Esophagus mucosa (tissue), 1 donor: ENCODE measurements around the gene ELOVL5. TPM values are rescaled to one million over a fixed set of nuclear protein-coding genes. Genes with fewer than 3 reads are reported as not detected.
"Not testable (repeated sequence)": the region's sequence is repeated elsewhere in the genome, so short reads cannot be mapped to it uniquely, and the experiment has no call there.

ENCODE experiments used
- ATAC-seq: fragments of 200-7000 bp; cut with Tn5 transposase; one replicate; pipeline ENCODE4 v1.9.1; 2020
- total RNA-seq: library from RNA; stranded (reverse); gene quantifications from one replicate; pipeline ENCODE4 v1.2.4, GENCODE V29; 2023
- donor health status: DM: yes; HTN: yes; CAD: no.

ELOVL5 gene
- total RNA-seq, 1 donor from 2014 or later = 33.1 TPM

DNA sequence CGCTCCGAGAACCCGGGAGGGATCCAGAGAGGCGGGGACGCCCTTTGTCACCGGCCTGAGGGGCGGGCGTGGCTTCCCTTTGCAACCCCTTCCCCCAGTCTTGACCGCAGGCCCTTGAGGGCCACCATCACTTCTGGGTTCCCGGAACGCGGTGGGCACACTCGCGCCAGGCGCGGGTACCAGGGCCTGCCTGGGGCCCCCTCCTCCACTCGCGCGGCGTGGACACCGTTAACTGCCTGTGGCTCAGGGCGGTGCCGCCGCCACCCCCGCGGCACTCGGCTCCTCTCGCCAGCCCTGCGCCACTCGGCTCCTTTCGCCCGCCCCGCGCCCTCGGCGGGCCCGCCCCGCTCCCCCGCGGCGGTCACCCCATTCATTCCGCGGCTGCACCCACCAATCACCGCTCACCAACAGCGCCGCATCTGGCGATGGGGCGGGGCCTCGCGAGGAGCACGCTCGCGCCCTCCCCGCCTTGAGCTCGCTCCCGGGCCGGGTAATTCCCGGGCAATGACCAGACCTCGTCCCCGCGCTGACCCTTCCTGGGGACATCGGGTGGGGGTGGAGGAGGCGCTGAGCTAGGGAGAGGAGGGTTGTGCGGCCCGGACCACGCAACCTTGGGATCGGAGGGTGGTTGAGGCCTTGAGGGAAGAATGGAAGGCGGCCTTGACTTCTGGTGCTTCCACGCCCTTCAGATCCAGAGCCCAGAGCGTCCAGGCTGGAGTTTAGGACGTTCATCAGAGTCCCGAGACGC is 10.5 kb upstream of the ELOVL5 start:
- ATAC-seq = peak; percentile 97

DNA sequence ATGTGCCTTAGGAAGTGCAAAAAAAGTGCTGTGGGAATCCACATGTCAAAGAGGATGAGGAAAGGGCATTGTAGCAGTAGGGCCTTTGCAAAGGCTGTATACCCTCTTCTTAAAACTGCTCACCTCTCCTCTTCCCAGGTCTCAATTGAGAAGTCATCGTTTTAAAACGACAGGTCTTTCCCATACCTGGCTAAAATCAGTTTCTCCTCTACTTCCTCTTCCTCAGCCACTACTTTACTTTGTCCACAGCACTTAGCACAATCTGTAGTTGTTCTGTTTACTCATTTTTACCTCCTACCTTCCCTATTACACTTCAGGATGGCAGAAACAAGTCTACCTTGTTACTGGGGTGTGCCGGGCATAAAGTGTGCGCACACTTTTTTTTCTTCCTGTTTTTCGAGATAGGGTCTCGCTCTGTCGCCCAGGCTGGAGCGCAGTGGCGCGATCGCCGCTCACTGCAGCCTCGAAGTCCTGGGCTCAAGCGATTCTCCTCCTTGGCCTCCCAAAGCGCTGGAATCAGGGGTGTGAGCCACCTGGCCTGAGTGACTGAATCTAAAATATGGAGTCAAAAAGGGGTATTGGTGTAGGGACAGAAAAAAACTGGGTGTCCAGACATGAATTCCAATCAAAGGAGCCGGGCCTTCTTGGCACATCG is 9.8 kb upstream of the ELOVL5 start:
- ATAC-seq = peak; percentile 9

DNA sequence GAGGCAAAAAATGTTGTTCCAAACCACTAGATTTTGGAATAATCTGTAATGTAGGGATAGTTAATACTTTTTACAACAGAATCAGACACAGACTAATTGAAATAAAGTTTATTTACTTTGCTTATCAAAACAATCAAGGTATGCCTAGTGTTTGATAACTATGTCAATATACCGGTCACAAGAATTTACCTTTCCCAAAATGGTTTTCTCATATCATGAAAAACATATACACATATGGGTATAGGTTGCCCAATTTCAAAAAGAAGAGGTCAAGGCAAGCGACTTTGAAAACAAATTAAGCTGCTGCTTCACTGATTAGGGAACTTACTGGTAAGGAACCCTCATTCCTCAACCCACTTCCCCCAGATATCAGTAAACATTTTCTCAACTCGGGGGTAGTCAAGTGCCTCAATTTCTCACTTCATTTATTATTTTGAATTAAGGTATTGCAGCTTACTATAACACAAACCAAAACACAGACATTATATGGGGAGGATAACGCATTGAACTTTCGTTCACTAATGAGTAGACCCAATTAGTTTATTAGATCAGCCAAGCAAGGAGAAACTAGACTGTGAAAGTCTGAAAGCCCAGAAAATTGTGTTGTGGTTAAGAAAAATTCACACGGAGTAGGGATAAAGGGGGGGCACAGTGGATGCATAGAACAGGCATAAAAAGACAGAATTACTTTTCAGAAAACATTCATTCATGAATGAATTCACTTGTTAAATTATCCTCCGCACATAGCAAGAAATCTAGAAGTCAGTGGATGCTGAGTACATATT is 9.0 kb upstream of the ELOVL5 start:
- ATAC-seq = no peak

- ATAC-seq = no peak
These were observed 4.9 kb upstream of the ELOVL5 start for GRCh38 chr6:53353624-53354023.

GRCh38 chr6:53352360-53352759 is 3.6 kb upstream of the ELOVL5 start:
- ATAC-seq = no peak

DNA sequence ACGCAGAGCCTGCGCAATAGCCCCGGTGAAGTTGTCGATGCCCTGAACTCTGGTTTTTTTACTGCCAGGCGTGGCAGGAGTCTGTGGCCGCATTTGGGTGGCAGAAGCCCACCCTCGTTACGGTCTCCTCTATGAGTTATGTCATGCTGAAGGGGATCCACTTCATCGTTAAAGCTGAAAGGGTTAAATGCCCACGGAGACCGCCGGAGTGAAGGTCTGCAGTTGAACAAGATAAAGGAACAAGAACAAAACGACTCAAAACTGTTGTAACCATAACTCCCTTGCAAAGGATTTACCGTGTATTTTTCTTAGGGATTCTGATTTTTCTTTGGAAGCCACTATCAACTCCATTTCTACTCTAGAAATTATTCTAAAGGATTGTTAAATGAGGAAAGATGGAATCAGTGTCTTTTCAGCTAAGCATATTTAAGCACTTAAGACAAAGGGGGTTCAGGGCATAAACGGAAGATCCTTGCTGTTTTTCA is 501 bp upstream of the ELOVL5 start:
- ATAC-seq = no peak

- peak; percentile 56 for ATAC-seq
These were observed 804 bp downstream of the ELOVL5 start for GRCh38 chr6:53347921-53348370.

DNA sequence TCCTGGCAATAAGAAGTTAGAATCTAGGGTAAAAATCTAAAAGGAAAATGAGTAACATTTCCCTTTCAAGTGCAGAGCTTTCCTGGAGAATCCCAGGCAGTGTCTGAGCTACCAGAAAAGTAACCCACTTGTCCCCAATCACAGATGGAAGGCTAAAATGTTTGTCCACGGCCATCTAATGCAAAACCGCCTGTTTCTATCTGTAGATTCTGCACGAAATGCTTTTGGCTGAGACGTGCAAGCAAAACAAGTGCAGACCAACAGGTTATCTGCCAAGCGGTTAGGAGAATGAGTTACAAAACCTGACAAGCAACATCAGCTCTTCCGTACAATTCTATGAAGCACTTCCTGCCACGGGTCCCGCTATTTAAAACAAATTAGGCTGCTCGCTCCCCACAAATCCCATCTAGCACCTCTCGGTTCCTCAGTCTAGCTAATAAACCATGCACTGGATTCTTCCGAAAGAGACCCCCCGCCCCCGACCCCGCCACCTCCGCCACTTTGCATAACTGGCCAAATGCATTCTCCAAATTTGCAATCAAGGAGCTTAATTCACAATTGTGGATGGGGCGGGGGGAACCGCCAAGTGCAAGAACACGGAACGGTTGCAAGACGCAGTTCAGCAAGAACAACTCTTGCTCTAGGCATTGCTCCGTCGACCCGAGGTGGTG is 1.4 kb downstream of the ELOVL5 start:
- peak; percentile 27 for ATAC-seq

GRCh38 chr6:53346049-53346448 is 2.7 kb downstream of the ELOVL5 start:
- not testable (repeated sequence) for ATAC-seq

DNA sequence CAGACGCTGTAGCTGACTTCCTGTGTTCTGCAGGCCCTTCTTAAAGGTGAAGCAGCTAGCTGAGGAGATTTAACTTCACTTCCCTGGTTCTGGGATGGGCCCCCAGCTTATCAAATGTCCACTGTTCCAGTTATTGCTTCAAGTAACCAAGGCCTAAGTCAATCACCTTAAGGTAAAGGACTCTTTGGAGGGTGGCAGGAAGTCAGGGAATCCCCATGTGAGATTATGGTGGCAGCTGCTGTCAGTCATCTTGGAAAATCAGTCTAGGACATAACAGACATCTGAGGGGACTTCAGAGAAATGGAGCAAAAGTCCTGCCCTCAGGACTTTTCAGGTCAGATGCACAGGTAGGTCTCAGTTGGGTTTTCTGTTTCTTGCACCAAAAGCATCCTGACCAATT is 3.8 kb downstream of the ELOVL5 start:
- no peak for ATAC-seq

DNA sequence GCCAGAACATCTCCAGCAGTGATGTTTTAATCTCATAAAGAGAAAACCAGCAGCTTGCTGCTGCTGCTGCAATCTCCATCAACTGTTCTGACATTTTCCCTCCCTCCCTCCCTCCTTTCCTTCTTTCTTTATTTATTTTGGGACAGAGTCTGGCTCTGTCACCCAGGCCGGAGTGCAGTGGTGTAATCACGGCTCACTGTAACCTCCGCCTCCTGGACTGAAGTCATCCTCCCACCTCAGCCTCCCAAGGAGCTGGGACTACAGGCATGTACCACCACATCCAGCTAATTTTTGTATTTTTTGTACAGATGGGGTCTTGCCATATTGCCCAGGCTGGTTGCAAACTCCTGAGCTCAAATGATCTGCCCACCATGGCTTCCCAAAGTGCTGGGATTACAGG is 5.7 kb downstream of the ELOVL5 start:
- no peak for ATAC-seq

DNA sequence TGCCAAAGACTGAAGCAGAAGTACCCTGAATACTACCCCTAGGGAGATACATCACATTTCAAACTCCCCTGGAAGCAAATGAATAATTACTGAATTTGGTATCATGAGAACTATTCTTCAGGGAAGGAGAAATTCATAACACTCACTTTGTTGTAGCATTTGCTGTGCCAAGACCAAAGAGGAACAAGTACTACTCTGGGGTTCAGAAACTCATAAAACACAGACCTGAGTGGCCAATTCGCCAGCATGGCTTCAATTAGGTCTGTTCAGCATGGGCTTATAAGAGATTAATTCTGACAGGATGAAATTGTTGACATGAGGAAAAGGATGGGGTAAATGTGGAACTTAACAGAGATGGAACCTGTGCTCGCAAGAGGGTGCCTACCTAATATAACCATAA is 6.5 kb downstream of the ELOVL5 start:
- no peak for ATAC-seq

DNA sequence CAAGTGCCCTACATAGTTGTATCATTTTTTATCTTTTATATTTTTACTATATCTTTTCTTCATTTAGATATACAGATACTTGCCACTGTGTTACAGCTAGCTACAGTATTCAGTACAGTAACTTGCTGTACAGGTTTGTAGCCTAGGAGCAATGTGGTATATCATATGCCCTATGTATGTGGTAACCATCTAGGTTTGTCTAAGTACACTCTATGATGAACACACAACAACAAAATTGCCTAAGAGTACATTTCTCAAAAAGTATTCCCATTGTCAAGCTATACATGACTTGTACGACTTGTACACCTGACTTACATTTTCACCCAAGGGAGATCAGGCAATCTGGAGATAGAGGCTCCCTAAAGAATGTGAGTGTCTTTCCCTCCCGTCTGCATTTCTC is 8.2 kb downstream of the ELOVL5 start:
- peak; percentile 72 for ATAC-seq

- no peak for ATAC-seq
These were observed 9.3 kb downstream of the ELOVL5 start for GRCh38 chr6:53339424-53339823.

DNA sequence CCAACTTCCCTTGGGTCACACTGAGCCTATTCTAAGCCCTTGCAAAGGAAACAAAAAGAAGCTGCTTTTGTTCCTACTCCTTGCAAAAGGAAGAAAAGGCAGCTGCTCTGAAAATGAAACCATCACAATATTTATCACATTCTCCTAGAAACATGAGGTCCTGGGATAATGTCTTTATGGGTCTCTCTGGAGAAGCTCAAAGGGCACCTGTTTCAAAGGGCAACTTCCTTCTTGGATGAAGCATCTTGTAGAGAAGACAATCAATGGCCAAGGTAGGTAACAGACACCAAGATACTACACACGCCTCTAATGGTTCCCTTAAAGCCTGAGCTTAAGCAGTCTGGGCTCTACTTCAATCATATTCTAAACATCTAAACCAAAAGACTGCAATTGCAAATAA is 10.4 kb downstream of the ELOVL5 start:
- ATAC-seq = no peak

GRCh38 chr6:53336070-53336469 is 12.7 kb downstream of the ELOVL5 start:
- no peak for ATAC-seq

DNA sequence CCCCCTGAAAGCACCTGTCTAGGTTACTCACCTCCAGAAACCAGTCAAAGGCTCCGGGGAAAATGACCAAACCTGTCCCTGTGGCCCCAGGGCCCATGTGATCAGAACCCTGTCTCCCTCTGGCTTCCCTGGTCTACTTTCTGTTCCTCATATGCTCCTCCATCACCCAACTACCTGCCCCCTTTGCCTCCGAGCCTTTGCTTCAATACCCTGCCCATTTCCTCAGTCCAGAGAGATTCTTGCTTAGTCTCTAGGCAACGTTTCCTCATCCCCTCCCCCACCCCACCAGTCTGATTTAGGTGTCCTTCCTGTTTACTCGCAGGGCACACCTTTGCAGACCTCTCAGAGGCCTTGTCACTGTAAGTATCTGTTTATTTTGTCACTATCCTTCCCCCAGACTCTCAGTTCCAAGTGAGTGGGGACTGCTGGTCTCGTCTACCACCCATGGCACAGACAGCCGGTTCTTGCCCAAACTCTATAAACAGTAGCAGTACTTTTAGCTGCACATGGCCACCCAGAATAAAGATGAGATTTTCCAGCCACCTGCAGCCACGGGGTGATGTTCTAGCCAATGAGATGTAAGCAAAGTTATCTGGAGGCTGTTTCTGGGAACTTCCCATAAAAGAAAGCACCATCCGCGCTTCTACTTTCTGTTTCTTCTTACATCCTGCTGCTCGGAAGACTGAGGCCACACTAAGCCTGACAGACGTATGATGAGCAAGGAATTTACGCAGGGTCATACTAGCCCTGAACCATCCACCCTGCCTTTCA is 13.3 kb downstream of the ELOVL5 start:
- ATAC-seq = peak; percentile 74

GRCh38 chr6:53333439-53334408 is 15.0 kb downstream of the ELOVL5 start:
- ATAC-seq = no peak

DNA sequence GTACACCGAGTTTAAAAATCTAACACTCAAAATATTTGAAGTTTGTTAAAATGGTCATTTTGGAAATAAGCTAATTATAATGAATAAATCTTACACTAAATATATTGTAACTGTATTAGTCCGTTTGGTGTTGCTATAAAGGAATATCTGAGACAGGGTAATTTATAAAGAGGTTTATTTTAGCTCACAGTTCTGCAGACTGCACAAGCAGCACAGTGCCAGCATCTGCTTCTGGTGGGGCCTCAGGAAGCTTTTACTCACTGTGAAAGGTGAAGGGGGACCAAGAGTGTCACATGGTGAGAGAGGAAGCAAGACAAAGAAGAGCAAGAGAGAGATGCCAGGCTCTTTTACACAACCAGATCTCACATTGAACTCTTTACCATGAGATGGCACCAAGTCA is 17.1 kb downstream of the ELOVL5 start:
- ATAC-seq = no peak

DNA sequence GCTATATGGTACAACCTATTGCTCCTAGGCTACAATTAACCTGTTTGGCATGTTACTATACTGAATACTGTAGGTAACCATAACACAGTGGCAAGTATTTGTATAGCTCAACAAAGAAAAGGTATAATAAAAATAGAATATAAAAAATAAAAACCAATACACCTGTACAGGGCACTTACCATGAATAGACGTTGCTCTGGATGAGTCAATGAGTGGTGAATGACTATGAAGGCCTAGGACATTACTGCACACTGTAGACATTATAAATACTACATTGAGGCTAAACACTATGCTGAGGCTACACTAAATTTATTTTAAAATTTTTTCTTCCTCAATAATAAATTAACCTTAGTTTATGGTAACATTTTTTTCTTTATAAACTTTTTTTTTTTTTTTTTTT is 18.6 kb downstream of the ELOVL5 start:
- ATAC-seq = no peak

DNA sequence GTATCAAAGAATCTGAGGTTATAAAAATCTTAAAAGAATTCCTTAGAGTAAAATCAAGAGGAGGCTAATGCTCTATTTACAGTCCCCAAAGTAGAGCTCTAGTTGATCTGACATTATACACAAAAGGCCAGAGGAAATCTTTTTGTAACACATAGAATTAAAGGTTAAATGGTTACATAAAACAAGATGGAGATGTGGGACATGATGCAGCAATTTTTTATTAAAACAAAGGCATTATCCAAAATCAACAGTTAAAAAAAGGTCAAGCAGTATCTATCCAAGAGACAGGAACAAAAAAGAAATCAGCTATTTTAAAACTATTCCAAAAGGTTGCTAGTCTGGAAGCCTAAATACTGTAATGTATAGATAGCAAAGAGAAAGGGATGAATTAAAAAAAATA is 20.4 kb downstream of the ELOVL5 start:
- ATAC-seq = no peak
